Left ventricle myocardium inferior (tissue), 1 donor: ENCODE measurements around the gene CEP95. TPM values are rescaled to one million over a fixed set of nuclear protein-coding genes. Genes with fewer than 3 reads are reported as not detected.

Experiments
- DNase-seq: peaks from one replicate; pipeline ENCODE4 v3.0.0-alpha.2; 2020
- H3K27ac ChIP-seq: fragments of 200-600 bp; replicated peaks from 2 replicates; pipeline ENCODE4 v1.8.0; 2021
- H3K27me3 ChIP-seq: fragments of 200-600 bp; 2 replicates; pipeline ENCODE4 v1.8.0; 2021; ENCODE audit warnings: low read depth
- H3K36me3 ChIP-seq: fragments of 200-600 bp; 2 replicates; pipeline ENCODE4 v1.8.0; 2021
- H3K4me1 ChIP-seq: fragments of 200-600 bp; 2 replicates; pipeline ENCODE4 v1.8.0; 2021
- H3K4me3 ChIP-seq: fragments of 200-600 bp; 2 replicates; pipeline ENCODE4 v1.8.0; 2021; ENCODE audit warnings: mild to moderate bottlenecking, moderate library complexity
- H3K9me3 ChIP-seq: fragments of 200-600 bp; replicated peaks from 2 replicates; pipeline ENCODE4 v1.8.0; 2021
- intact Hi-C: fragments of 100-400 bp; cut with micrococcal nuclease; formaldehyde crosslinking; loops from one replicate; pipeline ENCODE4 v1.11.0; 2022
- total RNA-seq: library from RNA; stranded (reverse); fragmentation: NEBNext Ultra II Directional; extraction: Animal tissue kit (Norgen Biotek cat#: 25700); gene quantifications from one replicate; pipeline ENCODE4 v1.2.1, GENCODE V29; 2021
- TF ChIP-seq, protein P1 (sequence below): fragments of 200-600 bp; IDR thresholded peaks from 2 replicates; pipeline ENCODE4 v1.8.0; 2021; ENCODE audit warnings: antibody characterized with exemption, mild to moderate bottlenecking, borderline replicate concordance
- donor health status: DM: no; HTN: yes; CAD: no; lungs with severe emphysema.

CEP95 gene
- total RNA-seq, 1 donor from 2014 or later = 10.1 TPM

DNA sequence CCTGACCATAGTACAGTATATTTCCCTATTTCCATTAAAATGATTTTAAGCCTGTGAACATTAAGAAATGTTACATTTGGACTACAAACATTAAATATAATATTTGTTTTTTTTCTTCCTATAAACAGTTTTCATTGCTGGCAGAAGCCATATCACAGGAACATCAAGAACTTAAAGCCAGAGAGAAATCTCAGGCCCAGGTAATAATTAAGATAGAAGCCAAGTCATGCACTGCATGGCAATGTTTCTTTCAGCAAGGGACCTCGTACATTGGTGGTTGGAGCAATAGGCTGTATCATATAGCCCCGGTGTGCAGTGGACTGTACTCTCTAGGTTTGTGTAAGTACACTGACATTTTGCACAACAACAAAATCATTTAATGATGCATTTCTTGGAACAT is 30.1 kb downstream of the CEP95 start:
- TF ChIP-seq, protein P1, sequence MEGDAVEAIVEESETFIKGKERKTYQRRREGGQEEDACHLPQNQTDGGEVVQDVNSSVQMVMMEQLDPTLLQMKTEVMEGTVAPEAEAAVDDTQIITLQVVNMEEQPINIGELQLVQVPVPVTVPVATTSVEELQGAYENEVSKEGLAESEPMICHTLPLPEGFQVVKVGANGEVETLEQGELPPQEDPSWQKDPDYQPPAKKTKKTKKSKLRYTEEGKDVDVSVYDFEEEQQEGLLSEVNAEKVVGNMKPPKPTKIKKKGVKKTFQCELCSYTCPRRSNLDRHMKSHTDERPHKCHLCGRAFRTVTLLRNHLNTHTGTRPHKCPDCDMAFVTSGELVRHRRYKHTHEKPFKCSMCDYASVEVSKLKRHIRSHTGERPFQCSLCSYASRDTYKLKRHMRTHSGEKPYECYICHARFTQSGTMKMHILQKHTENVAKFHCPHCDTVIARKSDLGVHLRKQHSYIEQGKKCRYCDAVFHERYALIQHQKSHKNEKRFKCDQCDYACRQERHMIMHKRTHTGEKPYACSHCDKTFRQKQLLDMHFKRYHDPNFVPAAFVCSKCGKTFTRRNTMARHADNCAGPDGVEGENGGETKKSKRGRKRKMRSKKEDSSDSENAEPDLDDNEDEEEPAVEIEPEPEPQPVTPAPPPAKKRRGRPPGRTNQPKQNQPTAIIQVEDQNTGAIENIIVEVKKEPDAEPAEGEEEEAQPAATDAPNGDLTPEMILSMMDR = no peak
- no peak for DNase-seq
- intact Hi-C loops = no loop called here
- no peaks in the 10 kb centered on the region for H3K4me1 ChIP-seq
- peaks cover 91% of the 10 kb centered on the region for H3K36me3 ChIP-seq
- no peak overlapping the region for H3K4me3 ChIP-seq
- H3K9me3 ChIP-seq = no peaks in the 10 kb centered on the region
- H3K27ac ChIP-seq = no peak overlapping the region
- H3K27me3 ChIP-seq = no peaks in the 10 kb centered on the region

DNA sequence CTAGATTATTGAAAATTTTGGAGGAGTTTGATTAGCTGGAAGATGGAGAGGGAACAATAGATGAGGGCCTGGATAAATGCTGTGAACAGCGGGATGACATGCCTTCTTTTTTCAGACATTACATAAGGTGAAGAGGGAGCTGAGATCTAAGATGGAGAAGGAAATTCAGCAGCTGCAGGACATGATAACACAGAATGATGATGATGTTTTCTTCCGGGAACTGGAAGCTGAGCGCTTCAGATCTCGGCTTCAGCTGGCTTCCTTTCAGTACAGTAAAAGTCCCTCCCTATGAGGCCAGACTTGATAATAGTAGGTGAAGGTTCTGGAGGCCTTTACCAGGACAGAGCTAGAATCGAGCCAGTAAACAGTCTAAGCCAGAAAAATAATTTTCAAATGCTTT is 30.7 kb downstream of the CEP95 start:
- H3K9me3 ChIP-seq = no peaks in the 10 kb centered on the region
- intact Hi-C loops = no loop called here
- H3K27me3 ChIP-seq = no peaks in the 10 kb centered on the region
- no peaks in the 10 kb centered on the region for H3K4me1 ChIP-seq
- DNase-seq = no peak
- H3K27ac ChIP-seq = no peak overlapping the region
- TF ChIP-seq, protein P1 = no peak
- peaks cover 90% of the 10 kb centered on the region for H3K36me3 ChIP-seq
- H3K4me3 ChIP-seq = no peak overlapping the region

DNA sequence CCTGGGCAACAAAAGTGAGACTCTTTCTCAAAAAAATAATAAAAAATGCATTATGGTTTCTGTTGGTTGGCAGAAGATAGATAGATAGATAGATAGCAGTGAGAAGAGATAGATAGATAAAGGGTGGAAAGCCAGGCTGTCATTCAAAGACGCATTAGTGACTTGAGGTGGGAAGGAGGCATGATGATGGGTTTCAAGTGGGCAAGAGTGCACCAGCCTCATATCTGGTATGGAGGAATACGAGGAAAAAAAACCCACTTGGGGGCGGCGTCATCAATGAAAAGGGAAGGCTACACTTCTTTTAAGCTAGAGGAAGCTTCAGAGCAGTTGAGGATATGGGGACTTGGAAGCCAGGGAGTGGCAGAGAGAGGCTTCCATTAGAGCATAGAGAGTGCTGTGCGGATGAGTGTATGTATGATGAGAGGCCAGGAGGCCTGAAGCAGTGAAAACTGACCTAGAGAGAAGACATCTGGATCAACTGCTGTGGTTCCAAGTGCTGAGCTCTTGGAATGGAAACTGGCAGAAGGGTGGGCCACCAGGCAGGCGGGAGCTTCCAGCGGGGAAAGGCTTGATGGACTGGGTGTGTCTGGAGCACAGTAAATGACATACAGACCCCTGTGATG is 31.8 kb downstream of the CEP95 start:
- Histone ChIP-seq H3K4me1 (no peaks in the 10 kb centered on the region), H3K9me3 (no peaks in the 10 kb centered on the region), H3K27me3 (no peaks in the 10 kb centered on the region), H3K4me3 (no peak overlapping the region), H3K27ac (no peak overlapping the region), H3K36me3 (peaks cover 85% of the 10 kb centered on the region)
- intact Hi-C loops = no loop called here
- TF ChIP-seq, protein P1 = no peak
- no peak for DNase-seq

DNA sequence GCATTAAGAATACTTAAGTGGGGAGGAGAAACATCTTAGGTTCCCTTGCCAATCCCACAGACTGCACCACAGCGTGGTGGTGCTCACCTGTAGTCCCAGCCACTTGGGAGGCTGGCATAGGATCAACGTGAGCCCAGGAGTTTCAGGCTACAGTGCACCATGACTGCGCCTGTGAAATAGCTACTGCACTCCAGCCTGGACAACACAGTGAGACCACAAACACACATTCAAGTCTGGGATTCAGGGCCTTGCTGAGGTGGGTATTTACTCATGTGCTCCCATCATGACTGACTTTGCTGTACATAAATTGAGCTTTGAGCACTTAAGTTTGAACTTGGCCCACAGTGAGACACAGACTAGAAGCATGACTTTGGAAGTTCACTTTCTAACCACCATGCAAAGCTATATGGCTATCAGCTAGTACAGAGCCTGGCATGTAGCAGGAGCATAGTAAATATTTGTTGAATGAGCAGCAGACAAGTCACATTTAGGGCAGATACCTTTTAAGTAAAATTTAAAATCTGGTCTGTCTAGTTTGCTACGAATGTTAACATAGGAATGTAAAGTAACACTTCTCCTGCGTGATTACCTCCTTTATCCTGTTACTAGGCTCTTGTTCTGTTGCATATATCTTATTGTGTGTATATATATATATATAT is 33.5 kb downstream of the CEP95 start:
- intact Hi-C loops = no loop called here
- no peak overlapping the region for H3K4me3 ChIP-seq
- no peaks in the 10 kb centered on the region for H3K27me3 ChIP-seq
- no peaks in the 10 kb centered on the region for H3K9me3 ChIP-seq
- no peaks in the 10 kb centered on the region for H3K4me1 ChIP-seq
- H3K36me3 ChIP-seq = peaks cover 76% of the 10 kb centered on the region
- no peak for DNase-seq
- no peak overlapping the region for H3K27ac ChIP-seq
- TF ChIP-seq, protein P1 = no peak

DNA sequence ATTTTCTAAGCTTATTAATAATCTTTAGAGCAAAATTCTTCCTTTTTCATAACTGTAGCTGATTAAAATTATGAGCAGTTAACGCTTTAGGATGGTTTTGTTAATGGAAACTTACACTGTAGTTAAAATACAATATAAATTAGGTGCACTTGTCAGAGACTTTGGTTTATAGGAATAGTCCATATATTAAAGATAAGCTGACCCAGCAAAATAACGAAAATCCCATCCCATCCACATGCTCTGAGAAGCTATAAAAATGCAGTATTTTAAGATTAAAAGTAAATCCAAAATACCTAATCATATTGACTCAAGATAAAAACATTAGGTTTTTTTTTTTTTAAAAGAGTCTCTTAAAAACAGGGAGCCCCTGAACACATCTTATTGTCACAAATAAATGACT is 38.0 kb downstream of the CEP95 start:
- DNase-seq = no peak
- Histone ChIP-seq H3K9me3 (no peaks in the 10 kb centered on the region), H3K27me3 (no peaks in the 10 kb centered on the region), H3K36me3 (peaks cover 67% of the 10 kb centered on the region), H3K27ac (no peak overlapping the region), H3K4me3 (no peak overlapping the region), H3K4me1 (no peaks in the 10 kb centered on the region)
- TF ChIP-seq, protein P1 = no peak
- intact Hi-C loops = no loop called here
